D341Med (cell line): ENCODE data around the gene HS3ST4.
"Not testable (repeated sequence)": the region's sequence is repeated elsewhere in the genome, so short reads cannot be mapped to it uniquely, and the experiment has no call there.

Experiments
- DNase-seq: peaks from one replicate; pipeline ENCODE4 v3.0.0; 2012; ENCODE audit warnings: low spot score

The HS3ST4 gene

GRCh38 chr16:25734430-25735385, 42.9 kb downstream of the HS3ST4 start:
- DNase-seq: no peak

DNA sequence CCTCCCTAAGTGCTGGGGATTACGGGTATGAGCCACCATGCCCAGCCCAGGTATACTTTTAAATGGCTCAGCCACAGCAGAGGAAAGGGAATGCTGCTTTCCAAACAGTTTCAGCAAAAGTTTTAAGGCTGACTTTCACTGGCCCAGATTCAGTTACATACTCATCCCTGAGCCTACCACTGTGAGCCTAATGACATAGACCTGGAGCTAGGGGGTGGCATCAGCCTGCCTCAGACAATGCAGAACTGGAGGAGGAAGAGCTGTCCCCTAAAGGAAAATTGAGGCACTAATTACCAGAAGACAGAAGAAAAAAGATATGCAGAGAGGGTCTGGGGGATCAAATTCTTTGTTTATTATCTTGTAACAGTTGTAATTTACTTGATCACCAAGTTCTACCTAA, 43.9 kb downstream of the HS3ST4 start:
- DNase-seq: no peak

DNA sequence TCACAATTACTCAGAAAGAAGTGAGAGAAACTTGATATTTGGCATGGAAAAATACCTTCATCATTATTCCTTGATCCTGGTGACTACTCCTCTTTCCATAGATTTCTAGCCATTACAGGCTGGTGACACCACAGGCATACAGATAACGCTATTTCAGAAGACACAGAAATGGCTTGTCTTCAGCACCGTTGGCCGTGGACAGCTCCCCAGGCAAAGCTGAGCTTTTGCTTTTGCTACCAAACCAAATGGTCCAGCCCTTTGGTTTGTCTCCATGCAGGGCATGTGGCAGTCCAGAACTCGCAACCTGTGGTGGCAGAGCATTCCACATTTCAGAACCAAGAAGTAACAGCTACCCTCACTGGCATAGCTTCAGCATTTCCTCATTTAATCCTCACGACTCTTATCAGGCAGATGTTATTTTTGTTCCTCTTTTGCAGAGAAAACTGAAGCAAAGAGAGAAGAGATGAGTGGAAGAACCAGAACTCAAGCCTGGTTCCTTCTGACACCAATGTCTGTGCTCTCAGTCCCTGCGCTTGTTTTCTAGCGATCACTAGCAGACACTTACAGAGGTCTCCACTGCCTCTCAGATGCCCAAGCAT, 55.5 kb downstream of the HS3ST4 start:
- no peak for DNase-seq

DNA sequence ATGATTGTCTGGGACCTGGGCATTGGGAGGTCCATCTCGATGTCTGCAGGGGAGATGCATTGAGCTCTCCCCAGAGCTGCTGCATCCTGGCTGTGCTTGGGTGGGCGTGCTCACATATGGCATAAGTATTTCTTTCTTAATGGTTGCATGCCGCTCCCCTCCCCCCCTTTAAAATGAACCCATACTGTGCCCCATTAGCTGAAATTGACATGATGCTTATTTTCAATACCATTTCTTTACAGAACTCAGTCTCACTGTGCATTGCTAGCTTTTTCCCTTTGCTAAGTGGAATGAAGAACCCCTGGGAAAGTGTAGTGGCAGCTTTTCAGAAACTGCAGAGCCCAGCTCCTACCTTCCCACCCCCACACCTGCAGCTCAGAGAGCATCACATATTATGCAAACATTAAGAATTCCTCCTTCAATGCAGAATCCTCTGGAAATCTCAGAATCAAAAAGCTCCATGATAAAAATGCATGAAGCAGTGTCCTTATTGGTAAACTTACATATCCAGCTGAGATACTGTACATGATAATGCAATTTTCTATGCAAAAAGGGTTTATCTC, 56.4 kb downstream of the HS3ST4 start:
- no peak for DNase-seq

- no peak for DNase-seq
Measured at GRCh38 chr16:25750488-25751216, 58.9 kb downstream of the HS3ST4 start.

DNA sequence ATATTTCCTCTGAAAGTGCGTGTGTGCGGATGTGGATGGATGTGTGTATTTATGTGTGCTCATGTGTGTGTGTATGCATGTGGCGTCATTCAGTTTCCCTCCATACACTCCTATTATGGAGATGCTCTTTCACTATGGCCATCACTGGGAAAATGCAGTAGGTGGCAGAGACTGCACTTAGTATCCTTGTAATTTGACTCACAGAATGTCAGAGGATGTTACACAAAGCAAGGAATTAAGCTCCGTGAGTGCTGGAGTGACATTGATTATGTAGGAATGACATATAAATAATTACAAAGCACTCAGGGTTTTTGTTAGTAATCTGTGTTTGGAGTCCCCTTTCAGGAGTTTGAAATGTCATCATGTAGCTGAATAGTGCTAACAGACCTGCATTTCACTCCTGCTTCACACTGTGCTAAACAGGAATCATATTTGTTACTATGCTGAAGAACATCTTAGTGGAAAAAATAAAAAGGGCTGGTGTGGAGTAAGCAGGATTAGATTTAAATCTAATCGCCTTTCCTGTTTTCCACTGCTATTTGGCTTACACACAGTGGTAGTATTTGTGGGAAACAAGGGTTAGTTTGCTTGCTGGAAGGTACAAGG, 59.6 kb downstream of the HS3ST4 start:
- DNase-seq: no peak

DNA sequence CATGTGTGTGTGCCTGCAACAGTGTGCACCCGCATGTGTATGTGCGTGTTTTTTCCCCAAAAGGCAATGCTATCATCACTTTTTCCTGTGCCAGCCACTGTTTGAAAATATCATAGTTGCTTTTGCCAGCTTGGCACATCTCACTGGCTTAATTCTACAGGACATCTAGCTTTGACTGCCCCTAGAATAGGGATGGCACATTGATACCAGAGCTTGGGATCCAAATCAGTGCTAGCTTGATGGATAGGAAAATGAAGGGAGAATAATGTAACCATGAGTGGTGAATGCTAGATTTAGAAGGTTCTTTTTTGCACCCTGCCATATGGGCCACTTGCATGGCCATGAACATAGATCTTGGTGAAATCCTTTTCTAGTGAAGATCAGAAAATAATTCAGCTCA, 72.7 kb downstream of the HS3ST4 start:
- DNase-seq: no peak

- no peak for DNase-seq
Measured at GRCh38 chr16:25771216-25771615, 79.5 kb downstream of the HS3ST4 start.

DNA sequence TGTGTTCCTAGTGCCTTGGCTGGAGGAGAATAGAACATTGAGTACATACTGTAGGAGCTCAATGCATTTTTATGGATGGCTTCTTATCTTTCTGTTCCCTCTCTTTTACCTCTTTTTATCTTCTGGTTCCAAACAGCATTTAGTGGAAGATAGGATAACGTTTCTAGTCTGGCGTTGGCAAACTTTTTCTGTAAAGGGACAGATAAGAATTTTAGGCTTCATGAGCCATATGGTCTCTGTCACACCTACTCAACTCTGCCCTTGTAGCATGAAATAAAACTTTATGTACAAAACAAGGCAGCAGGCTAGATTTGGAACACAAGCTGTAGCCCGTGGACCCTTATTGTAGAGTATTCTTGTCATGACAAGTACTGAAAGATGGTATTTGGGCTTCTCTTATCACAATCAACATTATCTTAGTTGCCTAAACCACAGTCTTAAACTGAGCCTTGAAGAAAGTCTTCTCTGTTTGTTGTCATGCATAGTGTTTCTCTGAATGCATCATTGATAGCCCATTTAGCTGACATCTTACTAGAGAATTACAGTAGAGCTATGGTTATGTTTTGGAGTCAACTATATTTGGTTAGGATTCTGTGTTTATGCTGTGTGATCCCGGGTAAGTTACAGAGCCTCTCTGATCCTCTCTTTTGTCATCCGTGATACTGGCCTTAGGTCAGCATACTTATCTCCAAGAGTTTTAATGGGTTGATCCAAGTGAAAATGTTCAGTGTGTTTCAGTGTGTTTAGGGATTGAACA, 80.2 kb downstream of the HS3ST4 start:
- DNase-seq: no peak

DNA sequence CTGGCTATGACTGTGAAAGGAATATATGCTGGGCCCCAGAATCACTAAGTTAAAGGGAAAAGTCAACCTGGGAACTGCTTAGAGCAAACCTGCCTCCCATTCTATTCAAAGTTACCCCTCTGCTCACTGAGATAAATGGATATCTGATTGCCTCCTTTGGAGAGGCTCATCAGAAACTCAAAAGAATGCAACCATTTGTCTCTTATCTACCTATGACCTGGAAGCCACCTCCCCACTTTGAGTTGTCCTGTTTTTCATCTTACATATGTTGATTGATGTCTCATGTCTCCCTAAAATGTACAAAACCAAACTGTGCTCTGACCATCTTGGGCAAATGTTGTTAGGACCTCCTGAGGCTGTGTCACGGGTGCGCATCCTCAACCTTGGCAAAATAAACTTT, 84.5 kb downstream of the HS3ST4 start:
- not testable (repeated sequence) for DNase-seq

DNA sequence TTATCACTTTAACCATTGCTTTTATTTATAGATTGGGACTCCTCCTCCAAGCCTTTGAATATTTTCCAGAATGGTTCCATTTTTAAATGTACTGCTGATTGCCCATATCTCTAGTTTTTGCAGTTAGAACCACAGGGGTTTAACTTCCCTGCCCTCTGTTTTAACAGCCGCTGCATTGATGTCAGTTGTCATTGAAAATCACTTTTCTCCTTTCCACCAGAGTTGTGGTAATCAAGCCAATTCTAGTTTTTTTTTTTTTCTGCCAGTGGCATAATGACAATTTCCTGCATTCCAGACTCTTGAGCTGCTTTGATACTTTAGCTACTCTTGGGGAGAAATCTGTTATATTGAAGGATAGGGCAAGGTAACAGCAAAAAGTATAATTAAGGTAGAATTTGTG, 91.5 kb downstream of the HS3ST4 start:
- DNase-seq: no peak

DNA sequence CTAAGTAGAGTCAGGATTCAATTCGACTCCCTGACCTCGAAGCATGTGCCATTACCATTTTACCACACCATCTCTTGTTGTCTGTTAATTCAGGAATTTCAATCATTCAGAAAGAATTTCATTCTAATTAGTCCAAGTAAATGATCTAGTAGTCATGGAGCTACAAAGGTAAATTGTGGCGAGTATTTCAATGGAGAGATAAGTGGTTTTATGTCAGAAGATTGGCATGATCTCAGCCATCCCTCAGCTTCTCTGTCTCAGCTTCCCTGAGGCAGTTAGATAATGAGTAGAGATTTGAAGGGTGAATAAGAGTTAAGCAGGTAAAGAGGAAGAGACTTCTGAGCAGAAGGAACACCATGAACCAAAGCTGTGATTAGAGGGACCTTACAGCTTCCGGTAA, 93.6 kb downstream of the HS3ST4 start:
- no peak for DNase-seq

DNA sequence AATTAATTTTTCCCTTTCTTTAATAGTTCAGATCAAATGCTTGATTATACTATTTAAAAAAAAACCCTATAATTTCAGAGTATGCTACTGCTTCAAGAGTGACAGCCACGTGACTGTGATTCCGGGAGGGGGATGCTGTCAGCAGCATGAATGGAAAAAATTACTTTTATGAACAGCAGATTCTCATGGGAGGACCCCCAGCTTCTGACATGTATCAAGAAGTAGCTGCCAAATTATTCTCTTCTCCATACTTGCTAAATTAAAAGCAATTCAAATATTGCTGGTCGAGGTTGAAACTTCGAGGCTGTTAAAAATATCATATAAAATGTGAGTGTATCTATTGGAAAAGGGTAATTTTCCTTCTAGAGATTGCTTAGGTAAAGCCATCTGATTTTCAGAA, 95.0 kb downstream of the HS3ST4 start:
- no peak for DNase-seq

GRCh38 chr16:25788637-25789036, 96.9 kb downstream of the HS3ST4 start:
- DNase-seq: no peak

DNA sequence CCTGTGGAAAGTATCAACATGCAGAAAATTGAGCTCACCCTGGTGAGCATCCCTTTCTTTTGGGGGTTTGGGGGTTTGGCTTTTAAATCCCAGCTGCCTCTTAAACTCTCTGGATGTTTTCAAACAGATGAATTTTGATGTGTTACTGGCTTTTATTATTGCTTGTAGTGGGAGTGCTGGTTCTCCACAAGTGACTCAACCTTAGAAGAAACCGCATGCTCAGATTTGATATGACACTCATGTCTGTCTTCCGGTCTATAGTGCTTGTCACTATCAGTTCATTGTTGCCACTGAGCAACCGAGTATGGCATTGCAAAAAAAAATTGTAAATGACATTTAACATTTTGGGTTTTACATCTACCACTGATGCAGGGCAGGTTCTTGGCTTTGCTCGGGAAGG, 104.5 kb downstream of the HS3ST4 start:
- no peak for DNase-seq

DNA sequence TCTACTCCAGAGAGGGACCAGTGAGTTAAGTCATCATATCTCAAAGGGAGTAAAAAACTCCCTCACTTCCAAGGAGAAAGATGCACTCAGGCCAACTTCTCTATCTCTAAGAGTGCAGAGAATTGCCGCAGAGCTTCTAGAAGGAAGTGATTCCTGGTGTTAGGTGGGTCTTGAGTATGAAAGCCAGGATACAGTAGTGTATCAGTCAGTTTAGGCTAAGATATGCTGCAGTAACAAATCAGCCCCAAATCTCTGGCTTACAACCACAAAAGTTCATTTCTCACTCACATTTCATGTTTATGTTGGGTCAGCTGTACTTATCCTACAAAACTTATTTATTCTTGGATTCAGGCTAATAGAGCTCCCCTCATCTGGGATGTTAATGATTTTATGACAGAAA, 106.3 kb downstream of the HS3ST4 start:
- DNase-seq: no peak

- DNase-seq: no peak
Measured at GRCh38 chr16:25799816-25800215, 108.1 kb downstream of the HS3ST4 start.

GRCh38 chr16:25812215-25812614, 120.5 kb downstream of the HS3ST4 start:
- no peak for DNase-seq

GRCh38 chr16:25817295-25817694, 125.5 kb downstream of the HS3ST4 start:
- no peak for DNase-seq

DNA sequence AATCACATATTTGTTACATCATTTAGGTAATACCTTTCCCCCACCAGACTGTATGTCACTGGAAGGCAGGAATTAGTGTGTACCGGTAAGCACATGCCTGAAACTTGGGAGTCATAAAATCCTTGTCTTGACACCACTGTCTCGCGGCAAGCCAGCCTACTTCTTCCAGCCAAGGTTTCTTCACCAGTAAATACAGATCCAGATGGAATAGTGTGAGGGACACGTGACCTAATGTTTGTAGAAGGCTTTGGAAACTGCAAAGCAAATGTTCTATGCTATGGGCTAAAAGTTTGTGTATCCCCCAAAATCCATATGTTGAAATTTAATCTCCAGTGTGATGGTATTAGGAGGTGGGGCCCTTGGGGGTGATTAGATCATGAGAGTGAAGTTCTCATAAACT, 126.1 kb downstream of the HS3ST4 start:
- DNase-seq: no peak

GRCh38 chr16:25823891-25824290, 132.1 kb downstream of the HS3ST4 start:
- no peak for DNase-seq
